Raji (cell line): ENCODE results near the gene MACF1.

Source experiments
- POLR2A ChIP-seq: IDR thresholded peaks from 2 replicates; pipeline ENCODE4 v1.6.1; 2011; ENCODE audit warnings: low read depth, low read length, control low read depth; ENCODE audit not compliant: insufficient read depth

Gene MACF1

DNA sequence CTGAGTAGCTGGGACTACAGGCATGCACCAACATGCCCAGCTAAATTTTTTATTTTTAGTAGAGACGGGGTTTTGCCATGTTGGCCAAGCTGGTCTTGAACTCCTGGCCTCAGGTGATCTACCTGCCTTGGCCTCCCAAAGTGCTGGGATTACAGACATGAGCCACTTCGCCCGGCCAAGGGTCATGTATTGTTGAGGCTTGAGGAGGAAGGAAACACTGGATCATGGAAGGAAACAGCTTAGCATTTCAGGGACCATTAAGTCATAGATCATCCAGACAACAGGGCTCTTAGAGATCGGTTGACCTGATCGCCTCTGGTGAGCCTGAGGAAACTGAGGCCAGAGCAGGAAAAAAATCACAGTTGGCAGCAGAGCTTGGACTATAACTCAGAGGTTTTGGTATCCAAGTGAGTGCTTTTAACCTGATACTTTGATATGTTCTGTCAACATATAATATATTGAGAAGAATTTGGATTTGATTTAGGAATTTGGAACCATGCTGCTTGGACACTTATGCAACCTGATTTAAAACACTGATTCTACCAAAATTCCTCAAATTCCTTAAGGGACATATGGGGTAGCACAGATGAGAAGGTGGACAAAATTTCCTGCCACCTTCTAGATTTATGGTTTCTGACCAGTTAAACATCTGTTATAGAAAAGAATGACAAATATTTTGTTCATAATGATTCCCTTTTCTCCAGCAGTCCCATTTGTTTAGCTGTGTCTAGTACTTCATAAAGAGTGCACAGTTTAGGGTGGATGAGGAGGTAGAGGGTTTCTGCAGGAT is 273.8 kb downstream of the MACF1 start:
- no peak for TF ChIP-seq POLR2A

DNA sequence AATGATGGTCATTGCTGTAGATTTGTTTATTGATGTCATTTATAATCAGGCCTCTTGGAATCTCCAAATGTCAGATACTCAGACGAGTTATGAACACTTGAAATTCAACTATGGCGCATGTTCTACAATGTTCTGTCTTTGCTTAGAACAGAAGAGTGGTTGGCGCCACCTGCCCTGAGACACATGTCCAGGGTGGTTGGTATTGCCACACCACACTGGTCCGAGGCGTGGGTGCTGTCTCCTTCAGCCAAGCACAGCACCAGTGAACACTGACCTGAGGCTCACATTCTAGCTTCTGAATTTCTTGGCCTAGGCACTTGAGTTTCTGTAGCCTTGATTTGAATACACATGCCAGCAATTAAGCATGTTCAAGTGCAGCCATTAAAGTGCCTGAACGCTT is 276.8 kb downstream of the MACF1 start:
- no peak for TF ChIP-seq POLR2A

DNA sequence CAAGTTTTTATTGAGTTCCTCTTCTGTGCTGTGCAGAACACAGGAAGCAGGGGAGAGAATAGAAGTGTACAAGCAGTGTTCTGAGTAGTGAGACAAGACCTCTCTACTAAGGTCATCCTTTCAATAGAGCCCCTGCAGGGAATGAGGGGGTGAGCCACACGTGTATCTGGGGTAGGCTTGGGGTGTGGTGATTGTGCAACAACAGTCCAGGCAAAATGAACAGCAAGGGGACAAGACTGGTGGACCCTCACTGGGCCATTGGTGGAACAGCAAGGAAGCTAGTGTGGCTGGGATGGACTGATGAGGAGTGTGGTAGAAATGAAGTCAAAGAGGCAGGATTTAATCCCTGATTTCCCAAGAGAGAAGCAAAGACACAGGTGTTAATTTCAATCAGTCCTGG is 278.8 kb downstream of the MACF1 start:
- no peak for TF ChIP-seq POLR2A

DNA sequence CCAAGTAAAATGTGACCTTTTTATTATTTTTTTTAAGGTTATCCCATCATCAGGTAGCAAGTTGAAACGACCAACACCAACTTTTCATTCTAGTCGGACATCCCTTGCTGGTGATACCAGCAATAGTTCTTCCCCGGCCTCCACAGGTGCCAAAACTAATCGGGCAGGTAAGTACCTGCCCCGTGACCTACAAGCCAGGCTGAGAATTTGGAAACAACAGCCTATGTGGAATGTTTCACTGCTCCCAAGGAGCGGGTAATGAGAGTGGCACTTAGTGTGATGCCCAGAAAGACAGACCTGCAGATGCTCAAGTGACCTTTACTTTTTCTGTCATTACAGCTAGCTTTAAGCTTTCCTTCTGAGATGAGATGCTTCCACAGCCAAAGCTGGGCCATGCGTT is 280.1 kb downstream of the MACF1 start:
- TF ChIP-seq POLR2A, result no peak

DNA sequence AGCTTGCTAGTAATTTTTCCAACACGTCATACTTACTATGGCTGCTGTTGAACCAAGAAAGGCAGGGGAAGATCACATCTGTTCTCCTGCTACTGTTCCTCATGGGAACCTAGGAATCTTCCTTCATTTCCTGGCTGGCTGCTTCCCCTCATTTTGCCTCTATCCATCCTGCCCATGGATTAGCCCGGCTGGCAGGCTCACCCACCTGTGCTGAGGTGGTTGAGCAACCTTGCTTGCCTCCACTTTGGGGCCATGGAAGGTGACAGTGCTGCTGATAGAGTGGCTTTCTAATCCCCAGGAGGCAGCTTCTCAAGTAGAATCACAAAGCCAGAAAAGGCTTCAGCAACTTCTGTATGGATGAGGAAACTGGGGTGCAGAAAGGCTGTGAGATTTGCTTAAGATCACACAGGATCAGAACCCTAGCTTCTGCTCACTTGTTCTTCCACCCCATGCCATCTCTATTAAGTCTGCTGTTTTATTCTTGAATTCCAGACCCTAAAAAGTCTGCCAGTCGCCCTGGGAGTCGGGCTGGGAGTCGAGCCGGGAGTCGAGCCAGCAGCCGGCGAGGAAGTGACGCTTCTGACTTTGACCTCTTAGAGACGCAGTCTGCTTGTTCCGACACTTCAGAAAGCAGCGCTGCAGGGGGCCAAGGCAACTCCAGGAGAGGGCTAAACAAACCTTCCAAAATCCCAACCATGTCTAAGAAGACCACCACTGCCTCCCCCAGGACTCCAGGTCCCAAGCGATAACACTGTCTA is 280.7 kb downstream of the MACF1 start:
- no peak for TF ChIP-seq POLR2A

DNA sequence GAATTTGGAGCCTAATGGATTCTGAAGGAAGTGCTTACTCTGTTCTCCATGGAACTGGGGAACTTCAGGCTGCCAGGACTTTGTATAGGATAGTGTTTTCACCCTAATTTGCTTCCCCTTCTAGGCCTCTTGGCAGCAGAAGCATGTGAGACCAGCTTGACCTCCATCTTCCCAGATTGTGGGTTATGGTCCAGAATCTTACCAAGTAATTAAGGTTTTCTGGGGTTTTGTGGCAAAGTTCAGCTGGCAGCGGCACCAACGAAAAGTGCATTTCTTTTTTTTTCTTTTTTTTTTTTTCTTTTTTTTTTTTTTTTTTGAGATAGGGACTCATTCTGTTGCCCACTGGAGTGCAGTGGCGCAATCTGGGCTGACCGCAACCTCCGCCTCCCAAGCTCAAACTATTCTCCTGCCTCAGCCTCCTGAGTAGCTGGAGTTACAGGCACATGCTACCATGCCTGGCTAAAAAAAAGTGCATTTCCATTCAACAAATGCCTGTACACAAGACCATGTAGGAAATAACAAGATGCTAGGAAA is 283.6 kb downstream of the MACF1 start:
- TF ChIP-seq POLR2A, result no peak

DNA sequence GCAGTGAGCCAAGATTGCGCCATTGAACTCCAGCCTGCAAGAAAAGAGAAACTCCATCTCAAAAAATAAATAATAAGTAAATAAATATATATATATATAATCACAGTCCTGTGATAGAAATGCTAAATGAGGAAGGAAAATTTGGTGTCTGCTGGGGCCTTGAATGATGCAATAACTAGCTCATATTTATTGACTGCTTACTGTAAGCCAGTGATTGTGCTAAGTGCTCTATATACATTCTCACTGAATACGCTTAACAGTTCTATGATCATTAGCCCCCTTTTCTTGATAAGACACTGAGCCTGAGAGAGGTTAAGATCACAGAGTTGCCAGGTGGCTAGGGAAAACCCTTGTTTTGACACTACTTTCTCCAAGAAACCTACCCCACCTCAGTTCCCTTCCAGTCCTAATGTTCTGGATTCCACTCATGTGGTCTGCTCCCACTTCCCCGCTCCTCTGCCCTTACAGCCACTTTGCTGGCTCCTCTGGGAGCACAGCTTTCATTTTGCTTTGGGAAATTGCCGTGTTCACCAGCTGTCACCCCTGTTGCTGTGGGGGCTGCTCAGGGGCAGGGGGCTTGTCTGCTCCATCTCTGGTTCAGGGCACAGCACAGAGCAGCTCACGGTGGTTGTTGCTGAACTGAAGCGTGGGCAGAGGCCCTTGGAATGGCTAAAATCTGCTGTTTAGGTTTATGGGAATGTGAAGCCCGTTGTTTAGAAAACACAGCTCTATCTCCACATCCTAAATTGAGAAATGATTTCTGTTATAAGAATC is 284.5 kb downstream of the MACF1 start:
- no peak for TF ChIP-seq POLR2A

DNA sequence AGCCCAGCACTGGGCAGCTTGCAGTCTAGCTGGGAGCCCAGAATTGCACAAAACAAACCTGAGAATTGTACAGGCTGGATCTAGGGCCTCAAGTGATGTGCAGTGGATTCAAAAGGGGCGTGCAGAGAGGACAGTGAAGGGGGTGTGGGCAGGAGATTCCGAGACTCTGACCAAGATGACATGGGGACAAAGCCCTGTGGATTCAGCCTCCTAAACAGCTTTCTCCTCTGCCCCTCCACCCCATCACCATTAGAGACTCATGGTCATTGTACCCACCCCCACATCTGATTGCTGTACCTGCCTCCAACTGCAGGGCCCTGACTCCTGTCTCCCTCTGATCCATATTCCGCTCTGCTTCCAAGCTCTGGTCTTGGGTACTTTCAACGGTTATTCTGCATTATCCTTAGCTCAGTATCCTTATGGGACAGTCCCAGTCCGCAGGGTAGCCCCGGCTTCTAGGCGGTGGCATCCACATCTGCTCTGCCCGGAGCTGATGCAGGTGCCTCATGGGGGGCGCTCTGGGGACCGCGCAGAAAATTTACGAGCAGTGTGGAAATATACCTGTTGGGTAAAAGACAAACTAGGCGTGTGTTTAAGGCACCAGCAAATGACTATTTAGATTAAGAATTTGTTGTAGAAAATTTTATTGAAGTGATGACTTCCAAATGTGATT is 285.2 kb downstream of the MACF1 start:
- TF ChIP-seq POLR2A, result no peak

DNA sequence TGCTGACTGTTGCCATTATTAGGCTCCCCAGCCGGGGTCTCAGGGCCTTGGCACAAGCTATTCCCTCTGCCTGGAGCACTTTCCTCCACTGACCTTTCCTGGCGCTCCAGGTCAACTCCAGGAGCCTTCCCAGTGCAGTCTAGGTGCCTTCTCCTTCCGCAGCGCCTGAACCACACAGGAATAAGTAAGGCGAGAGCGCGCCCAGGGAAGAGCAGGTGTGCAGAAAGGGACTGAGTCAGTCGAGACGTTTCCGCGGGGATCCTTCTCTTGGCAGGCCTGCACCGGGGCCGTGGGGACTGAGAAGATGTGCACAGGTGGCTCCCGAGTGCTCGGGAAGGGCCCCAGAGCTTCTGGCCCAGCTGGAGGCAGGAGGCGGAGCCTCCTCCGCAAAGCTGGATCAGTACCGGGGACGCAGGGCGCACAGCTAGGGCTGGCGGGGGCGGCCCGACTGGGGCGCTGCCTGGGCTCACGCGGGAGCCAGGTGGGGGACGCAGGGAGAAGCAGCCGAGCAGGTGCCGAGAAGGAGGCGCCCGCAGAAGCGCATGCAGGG is 286.2 kb downstream of the MACF1 start:
- no peak for TF ChIP-seq POLR2A

DNA sequence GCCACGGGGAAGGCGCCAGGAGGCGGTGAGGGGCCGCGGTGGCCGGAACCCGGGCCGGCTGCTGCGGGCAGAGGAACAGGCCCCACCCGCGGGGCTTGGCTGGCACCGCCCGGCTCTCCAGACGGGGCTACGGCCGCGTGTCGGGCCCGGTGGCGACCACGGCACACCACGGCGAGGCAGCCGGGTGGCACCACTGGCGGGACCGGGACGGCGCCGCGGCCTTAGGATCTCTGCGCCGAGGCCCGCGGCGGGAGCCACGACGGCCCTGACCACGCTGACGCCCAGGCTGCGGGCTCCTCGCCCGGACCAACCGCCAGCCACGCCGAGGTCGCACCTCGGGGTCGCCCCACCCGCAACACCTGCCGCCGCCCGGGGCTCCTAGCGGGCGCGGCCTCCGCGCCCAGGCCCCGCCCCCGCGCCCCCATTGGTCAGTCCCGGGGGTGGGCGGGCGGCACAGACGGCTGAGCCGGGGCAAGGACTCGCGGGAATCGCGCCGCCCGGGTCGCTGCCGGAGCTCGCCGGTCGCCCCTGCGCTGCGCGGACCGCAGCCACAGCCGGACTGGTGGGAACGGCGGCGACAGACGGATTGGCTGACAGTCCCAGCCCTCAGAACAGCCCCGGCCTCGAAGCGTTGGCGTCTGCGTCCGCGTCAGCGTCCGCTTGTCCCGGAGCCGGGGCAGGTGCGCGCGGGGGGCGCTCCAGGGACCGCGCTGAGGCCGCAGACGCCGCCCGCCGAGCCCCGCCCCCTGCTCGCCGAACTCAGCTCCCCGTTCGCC is 286.8 kb downstream of the MACF1 start, which contains the start of gene BMP8A:
Gene BMP8A (plus strand): TSS at position 491 of the 776 bp plus-strand sequence. CDS start 356 bp downstream, outside the sequence.
- TF ChIP-seq POLR2A, result no peak

DNA sequence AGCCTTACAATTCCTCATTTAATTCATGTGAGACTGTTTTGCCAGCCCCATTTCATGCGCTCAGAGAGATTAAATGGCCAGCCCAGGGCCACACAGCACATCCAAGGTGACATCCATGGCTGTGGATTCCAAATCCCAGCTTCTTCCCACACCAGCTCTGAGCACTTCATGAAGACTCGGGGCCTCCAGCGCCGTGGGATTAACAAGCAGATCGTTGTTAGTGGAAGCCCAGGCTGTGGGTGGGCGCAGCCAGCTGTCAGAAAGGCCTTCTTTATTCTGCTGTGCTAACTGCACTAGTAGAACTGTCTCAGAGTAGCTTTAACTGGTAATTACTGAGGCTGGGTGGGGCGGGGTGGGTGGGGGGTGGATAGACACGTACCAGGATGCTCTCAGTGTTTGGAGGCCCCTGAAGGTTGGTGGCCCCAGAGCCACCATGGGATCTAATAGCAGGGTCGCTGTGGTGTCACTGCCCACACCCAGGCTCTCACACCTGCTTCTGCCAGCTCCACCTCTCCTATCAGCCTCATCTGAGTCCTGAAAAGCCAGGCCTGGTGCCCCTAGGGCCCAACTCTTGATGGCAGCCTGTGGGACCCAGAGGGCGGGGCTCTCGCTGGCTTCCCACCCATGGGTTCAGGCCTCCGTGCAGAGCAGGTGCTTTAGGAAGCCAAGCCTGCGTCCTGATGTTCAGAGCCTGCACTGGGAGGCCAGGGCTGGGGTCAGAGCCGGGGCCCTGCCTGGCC is 290.3 kb downstream of the MACF1 start:
- no peak for TF ChIP-seq POLR2A

DNA sequence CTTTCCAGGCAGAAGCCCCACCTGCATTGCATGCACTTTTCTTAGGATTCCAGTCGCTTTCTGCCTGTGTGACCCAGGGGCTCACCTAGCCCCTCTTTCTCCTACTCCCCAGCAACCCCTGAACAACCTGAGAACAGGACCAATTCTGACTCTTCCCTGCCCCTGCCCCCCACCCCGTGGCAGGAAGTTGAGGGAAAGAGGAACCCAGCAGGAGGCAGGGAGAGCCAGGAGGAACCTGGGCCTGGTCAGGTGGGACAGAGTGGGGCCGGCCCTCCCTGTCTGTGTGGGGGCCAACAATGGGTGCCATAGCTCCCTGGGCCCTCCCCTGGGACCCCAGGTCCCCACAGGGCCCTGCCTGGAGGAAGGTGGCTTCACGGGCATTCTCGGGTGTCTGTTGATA is 293.1 kb downstream of the MACF1 start:
- no peak for TF ChIP-seq POLR2A

DNA sequence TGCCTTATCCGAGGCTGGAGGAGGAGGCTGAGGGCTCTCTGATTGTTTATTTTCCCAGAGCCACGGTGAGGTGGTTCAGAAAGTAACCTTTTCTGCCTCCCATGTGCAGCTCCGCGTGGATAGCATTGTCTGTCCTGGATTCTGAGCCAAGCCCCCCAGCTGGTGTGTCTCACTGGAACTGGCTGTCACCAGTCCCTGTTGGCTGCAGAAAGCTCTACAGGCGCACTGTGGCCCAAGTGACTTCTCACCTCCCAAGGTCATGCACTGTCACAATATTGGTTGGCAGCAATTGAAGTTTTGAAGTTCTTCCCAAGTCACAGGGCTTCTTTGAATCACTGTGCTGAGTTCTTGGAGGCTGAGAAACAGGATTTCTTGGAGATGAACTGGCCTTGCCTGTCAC is 295.2 kb downstream of the MACF1 start:
- TF ChIP-seq POLR2A, result no peak

DNA sequence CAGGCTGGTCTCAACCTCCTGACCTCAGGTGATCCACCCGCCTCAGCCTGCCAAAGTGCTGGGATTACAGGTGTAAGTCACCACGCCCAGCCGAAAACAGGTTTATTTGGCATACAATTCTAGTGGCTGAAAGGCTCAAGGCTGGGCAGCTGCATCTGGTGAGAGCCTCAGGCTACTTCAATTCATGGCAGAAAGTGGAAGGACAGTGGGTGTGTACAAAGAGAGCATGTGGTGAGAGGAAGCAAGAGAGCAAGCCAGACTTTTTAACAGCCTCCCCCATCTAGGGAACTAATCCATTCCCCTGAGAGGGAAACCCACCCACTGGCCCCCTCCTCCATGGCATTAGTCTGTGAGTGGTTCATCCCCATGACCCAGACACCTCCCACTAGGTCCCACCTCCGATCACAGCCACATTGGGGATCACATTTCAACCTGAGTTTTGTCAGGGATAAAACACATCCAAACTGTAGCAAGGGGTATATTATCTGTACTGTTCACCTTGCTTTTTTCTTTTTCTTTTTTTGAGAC is 296.4 kb downstream of the MACF1 start:
- no peak for TF ChIP-seq POLR2A
